SK-N-SH (cell line): ENCODE measurements around the gene NSRP1.

Source experiments
- CTCF ChIP-seq: fragments of 200-600 bp; sonication (generic); IDR thresholded peaks from 2 replicates; pipeline ENCODE4 v1.6.1; 2017; ENCODE audit warnings: antibody characterized with exemption, mild to moderate bottlenecking, moderate library complexity
- FOXM1 ChIP-seq: IDR thresholded peaks from 2 replicates; pipeline ENCODE4 v1.4.0; 2012; ENCODE audit warnings: low read depth, mild to moderate bottlenecking
- GATA2 ChIP-seq: sonication (generic); formaldehyde crosslinking; IDR thresholded peaks from 2 replicates; pipeline ENCODE4 v1.5.0; 2020; ENCODE audit warnings: mild to moderate bottlenecking, missing genetic modification reagents
- JUND ChIP-seq: IDR thresholded peaks from 2 replicates; pipeline ENCODE4 v1.4.0; 2012
- MXI1 ChIP-seq: IDR thresholded peaks from 2 replicates; pipeline ENCODE4 v1.6.1; 2012; ENCODE audit warnings: mild to moderate bottlenecking, low read depth, low read length, improper control_type of control experiment
- NFIC ChIP-seq: IDR thresholded peaks from 2 replicates; pipeline ENCODE4 v1.4.0; 2012; ENCODE audit warnings: borderline replicate concordance
- POLR2AphosphoS5 ChIP-seq: IDR thresholded peaks from 2 replicates; pipeline ENCODE4 v1.6.1; 2012; ENCODE audit warnings: low read depth, low read length

GRCh38 chr17:30217054-30217453 is 100.4 kb downstream of the NSRP1 start:
- no peak for TF ChIP-seq CTCF
- TF ChIP-seq NFIC: no peak
- no peak for TF ChIP-seq JUND
- TF ChIP-seq GATA2 (CRISPR knock-in tag): no peak
- TF ChIP-seq FOXM1: no peak
- TF ChIP-seq POLR2AphosphoS5: no peak
- no peak for TF ChIP-seq MXI1
